Sigmoid colon (tissue), 7 donors: ENCODE data around the gene GPR157. TPM values are rescaled to one million over a fixed set of nuclear protein-coding genes. Genes with fewer than 3 reads are reported as not detected.

Experiments
- DNase-seq: peaks from one replicate; pipeline ENCODE4 v3.0.0-alpha.2; 2019
- H3K27ac ChIP-seq, 4 donors: fragments of 200-600 bp; sonication (generic); one replicate each; pipeline ENCODE4 v1.5.1; 2016 to 2019; ENCODE audit warnings: mild to moderate bottlenecking in 1 of 4
- H3K27me3 ChIP-seq, 3 donors: fragments of 200-600 bp; sonication (generic); one replicate each; pipeline ENCODE4 v1.5.1; 2019; ENCODE audit warnings: mild to moderate bottlenecking in 1 of 3
- H3K36me3 ChIP-seq, 4 donors: fragments of 200-600 bp; sonication (generic); one replicate each; pipeline ENCODE4 v1.5.1; 2016 to 2019
- H3K4me1 ChIP-seq, 4 donors: fragments of 200-600 bp; sonication (generic); one replicate each; pipeline ENCODE4 v1.5.1; 2017 to 2019
- H3K4me3 ChIP-seq, 4 donors: fragments of 200-600 bp; sonication (generic); one replicate each; pipeline ENCODE4 v1.5.1; 2017 to 2019; ENCODE audit warnings: mild to moderate bottlenecking in 2 of 4, moderate library complexity in 1 of 4
- H3K9me3 ChIP-seq, 4 donors: fragments of 200-600 bp in 3 of 4; sonication (generic) in 3 of 4; one replicate each; pipeline versions ENCODE4 v1.5.1 to v1.6.1; 2013 to 2019
- EP300 ChIP-seq, 4 donors: sonication (generic); formaldehyde crosslinking; IDR thresholded peaks; one replicate each; pipeline ENCODE4 v1.6.1; 2017; ENCODE audit warnings: antibody characterized with exemption in 4 of 4
- POLR2A ChIP-seq, 2 donors: fragments of 450-650 bp; IDR thresholded peaks; one replicate each; pipeline ENCODE4 v1.6.1; 2016; ENCODE audit warnings: antibody characterized with exemption in 2 of 2, mild to moderate bottlenecking in 2 of 2, moderate library complexity in 2 of 2
- POLR2AphosphoS5 ChIP-seq, 4 donors: sonication (generic); formaldehyde crosslinking; IDR thresholded peaks; one replicate each; pipeline ENCODE4 v1.6.1; 2017; ENCODE audit warnings: antibody characterized with exemption in 4 of 4
- WGBS, 2 donors: extraction: QIAGEN DNeasy Blood & Tissue Kit; methylation state at CpG; one replicate each; pipeline ENCODE4 v1.1.7; 2013; 5-methylcytosine and 5-hydroxymethylcytosine counted together
- intact Hi-C: fragments of 100-400 bp; cut with DNase I; formaldehyde crosslinking; loops from one replicate; pipeline ENCODE4 v1.15.1; 2023
- polyA plus RNA-seq, 3 donors: library from polyadenylated mRNA; stranded (reverse); fragments of 200-250 nt; gene quantifications; one replicate each; pipeline ENCODE4 v1.2.3, GENCODE V29; 2013
- total RNA-seq, 4 donors: library from RNA; depleted of rRNA; stranded (reverse); fragments of >200 nt; gene quantifications; one replicate each; pipeline ENCODE4 v1.1.0, GENCODE V29; 2016
- TF ChIP-seq, protein P1 (sequence below), 4 experiments: fragments of 450-650 bp in 3 of 4; fragments of 200-600 bp in 1 of 4; IDR thresholded peaks; one replicate each; pipeline ENCODE4 v1.5.1; 2016 to 2019; ENCODE audit warnings: antibody characterized with exemption in 4 of 4, mild to moderate bottlenecking in 3 of 4, moderate library complexity in 2 of 4
- donor health status: healthy with polysubstance abuse.
- donor health status: Bipolar disorder and iron deficiency.
- donor health status: healthy.

The GPR157 gene
- total and polyA plus RNA-seq, 7 donors, result 0.92 to 3.7 (median 1.8) TPM

GRCh38 chr1:9086796-9087195, 42.1 kb downstream of the GPR157 start:
- Histone ChIP-seq H3K27me3 (no peaks in the 10 kb centered on the region), H3K4me3 (no peak overlapping the region), H3K4me1 (peaks cover 0 to 22% (median 18%) of the 10 kb centered on the region in 4 donors), H3K27ac (no peak overlapping the region), H3K36me3 (no peaks in the 10 kb centered on the region), H3K9me3 (no peaks in the 10 kb centered on the region)
- intact Hi-C loops, result loop anchor here (5.0 kb wide), 1 partner anchor 34 kb away; no protein-coding TSS in a partner anchor
- 70 to 92% methylated on average over 2 of the region's 2 CpGs for WGBS, 2 donors
- DNase-seq, result no peak
- TF ChIP-seq, protein P1, sequence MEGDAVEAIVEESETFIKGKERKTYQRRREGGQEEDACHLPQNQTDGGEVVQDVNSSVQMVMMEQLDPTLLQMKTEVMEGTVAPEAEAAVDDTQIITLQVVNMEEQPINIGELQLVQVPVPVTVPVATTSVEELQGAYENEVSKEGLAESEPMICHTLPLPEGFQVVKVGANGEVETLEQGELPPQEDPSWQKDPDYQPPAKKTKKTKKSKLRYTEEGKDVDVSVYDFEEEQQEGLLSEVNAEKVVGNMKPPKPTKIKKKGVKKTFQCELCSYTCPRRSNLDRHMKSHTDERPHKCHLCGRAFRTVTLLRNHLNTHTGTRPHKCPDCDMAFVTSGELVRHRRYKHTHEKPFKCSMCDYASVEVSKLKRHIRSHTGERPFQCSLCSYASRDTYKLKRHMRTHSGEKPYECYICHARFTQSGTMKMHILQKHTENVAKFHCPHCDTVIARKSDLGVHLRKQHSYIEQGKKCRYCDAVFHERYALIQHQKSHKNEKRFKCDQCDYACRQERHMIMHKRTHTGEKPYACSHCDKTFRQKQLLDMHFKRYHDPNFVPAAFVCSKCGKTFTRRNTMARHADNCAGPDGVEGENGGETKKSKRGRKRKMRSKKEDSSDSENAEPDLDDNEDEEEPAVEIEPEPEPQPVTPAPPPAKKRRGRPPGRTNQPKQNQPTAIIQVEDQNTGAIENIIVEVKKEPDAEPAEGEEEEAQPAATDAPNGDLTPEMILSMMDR (IDR thresholded peaks at IDR 0.05), result no peak
- TF ChIP-seq EP300 (IDR thresholded peaks at IDR 0.05), result no peak
- no peak for TF ChIP-seq POLR2A (IDR thresholded peaks at IDR 0.05)
- TF ChIP-seq POLR2AphosphoS5 (IDR thresholded peaks at IDR 0.05), result no peak

DNA sequence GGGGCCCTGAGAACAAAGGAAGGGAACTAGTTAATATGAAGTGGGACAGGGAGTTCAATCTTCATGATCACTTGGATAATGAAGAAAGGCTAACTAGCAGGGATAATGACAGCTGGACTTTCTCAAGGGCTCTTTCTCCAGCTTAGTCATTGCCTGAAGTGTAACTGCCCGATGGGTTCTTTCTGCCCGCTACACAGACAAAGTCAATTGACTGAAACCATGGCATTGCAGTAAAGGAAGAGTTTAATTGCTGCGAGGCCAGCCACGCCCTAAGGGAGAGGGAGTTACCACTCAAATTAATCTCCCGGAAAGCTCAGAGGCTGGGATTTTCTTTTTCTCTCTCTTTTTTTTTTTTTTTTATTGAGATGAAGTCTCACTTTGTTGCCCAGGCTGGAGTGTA, 42.9 kb downstream of the GPR157 start:
- 17 to 51% methylated on average over 5 of the region's 5 CpGs for WGBS, 2 donors
- Histone ChIP-seq H3K36me3 (no peaks in the 10 kb centered on the region), H3K9me3 (no peaks in the 10 kb centered on the region), H3K27ac (peak overlapping the region in 3 of 4 donors; percentile 71 to 72 (median 72)), H3K27me3 (no peaks in the 10 kb centered on the region), H3K4me3 (no peak overlapping the region), H3K4me1 (peaks cover 0 to 22% (median 18%) of the 10 kb centered on the region in 4 donors)
- DNase-seq, result no peak
- intact Hi-C loops, result loop anchor here (5.0 kb wide), 1 partner anchor 34 kb away; no protein-coding TSS in a partner anchor
- TF ChIP-seq POLR2AphosphoS5 (IDR thresholded peaks at IDR 0.05), result peak in 1 of 4 donors; percentile 8
- no peak for TF ChIP-seq EP300 (IDR thresholded peaks at IDR 0.05)

DNA sequence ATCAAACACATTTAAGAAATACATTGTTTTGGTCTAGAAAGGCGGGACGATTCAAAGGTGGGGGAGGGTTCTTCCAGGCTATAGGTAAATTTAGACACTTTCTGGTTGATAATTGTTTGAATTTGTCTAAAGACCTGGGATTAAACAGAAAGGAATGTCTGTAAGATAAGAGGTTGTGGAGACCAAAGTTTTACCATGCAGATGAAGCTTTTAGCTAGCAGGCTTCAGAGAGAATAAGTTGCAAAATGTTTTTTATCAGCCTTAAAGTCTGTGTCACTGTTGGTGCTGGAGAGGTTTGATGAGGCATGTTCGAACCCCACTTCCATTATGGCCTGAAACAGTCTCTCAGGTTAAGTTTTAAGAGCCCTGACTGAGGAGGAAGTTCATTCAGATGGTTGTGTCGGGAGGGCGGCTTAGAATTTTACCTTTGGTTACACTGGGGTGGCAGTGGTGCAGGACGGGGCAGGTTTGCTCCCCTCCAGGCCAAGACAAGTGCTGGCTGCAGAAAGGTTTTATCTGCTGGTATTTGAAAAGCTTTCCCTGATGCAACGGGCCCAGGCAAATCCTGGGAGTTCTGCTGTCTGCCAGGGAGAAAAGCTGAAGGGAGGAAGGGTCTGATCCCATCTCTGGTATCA, 43.5 kb downstream of the GPR157 start:
- no peaks in the 10 kb centered on the region for H3K9me3 ChIP-seq
- H3K4me1 ChIP-seq, result peaks cover 0 to 22% (median 18%) of the 10 kb centered on the region in 4 donors
- H3K27ac ChIP-seq, result peak overlapping the region; percentile 54 to 72 (median 72)
- no peak overlapping the region for H3K4me3 ChIP-seq
- 75 to 82% methylated on average over 7 of the region's 7 CpGs for WGBS, 2 donors
- DNase-seq, result no peak
- no peak for TF ChIP-seq EP300 (IDR thresholded peaks at IDR 0.05)
- no peak for TF ChIP-seq POLR2A (IDR thresholded peaks at IDR 0.05)
- TF ChIP-seq, protein P1 (IDR thresholded peaks at IDR 0.05), result no peak
- TF ChIP-seq POLR2AphosphoS5 (IDR thresholded peaks at IDR 0.05), result no peak
- intact Hi-C loops, result loop anchor here (5.0 kb wide), 1 partner anchor 33 kb away; no protein-coding TSS in a partner anchor
- H3K36me3 ChIP-seq, result no peaks in the 10 kb centered on the region
- no peaks in the 10 kb centered on the region for H3K27me3 ChIP-seq

GRCh38 chr1:9084906-9085305, 44.0 kb downstream of the GPR157 start:
- H3K4me1 ChIP-seq, result peaks cover 0 to 22% (median 18%) of the 10 kb centered on the region in 4 donors
- no peaks in the 10 kb centered on the region for H3K9me3 ChIP-seq
- WGBS, 2 donors, result 67 to 91% methylated on average over 8 of the region's 8 CpGs
- TF ChIP-seq, protein P1 (IDR thresholded peaks at IDR 0.05), result no peak
- TF ChIP-seq EP300 (IDR thresholded peaks at IDR 0.05), result peak in 1 of 4 donors; percentile 15
- peak in 3 of 4 donors; percentile 28 to 49 (median 44) for TF ChIP-seq POLR2AphosphoS5 (IDR thresholded peaks at IDR 0.05)
- H3K27me3 ChIP-seq, result no peaks in the 10 kb centered on the region
- no peaks in the 10 kb centered on the region for H3K36me3 ChIP-seq
- peak; percentile 90 for DNase-seq
- no peak overlapping the region for H3K4me3 ChIP-seq
- intact Hi-C loops, result loop anchor here (5.0 kb wide), 1 partner anchor 33 kb away; no protein-coding TSS in a partner anchor
- H3K27ac ChIP-seq, result peak overlapping the region; percentile 54 to 72 (median 72)

DNA sequence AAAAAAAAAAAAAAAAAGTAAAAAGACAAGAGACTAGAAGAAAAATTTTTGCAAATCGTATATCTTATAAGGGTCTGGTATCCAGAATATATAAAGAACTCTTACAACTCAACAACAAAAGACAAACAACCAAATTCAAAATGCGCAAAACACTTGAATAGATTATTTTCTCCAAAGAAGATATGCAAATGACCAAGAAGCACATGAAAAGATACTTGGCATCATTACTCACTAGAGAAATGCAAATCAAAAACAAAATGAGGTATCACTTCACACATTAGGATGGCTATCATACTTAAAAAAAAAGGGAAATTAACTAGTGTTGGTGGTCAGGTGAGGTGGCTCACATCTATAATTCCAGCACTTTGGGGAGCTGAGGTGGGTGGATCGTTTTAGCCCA, 47.4 kb downstream of the GPR157 start:
- no peak for DNase-seq
- no peaks in the 10 kb centered on the region for H3K27me3 ChIP-seq
- no peaks in the 10 kb centered on the region for H3K9me3 ChIP-seq
- peaks cover 0 to 22% (median 20%) of the 10 kb centered on the region in 4 donors for H3K4me1 ChIP-seq
- H3K27ac ChIP-seq, result no peak overlapping the region
- WGBS, 2 donors, result 91 to 96% methylated on average over 3 of the region's 3 CpGs
- no peak overlapping the region for H3K4me3 ChIP-seq
- TF ChIP-seq POLR2A (IDR thresholded peaks at IDR 0.05) (no peak), EP300 (IDR thresholded peaks at IDR 0.05) (no peak), POLR2AphosphoS5 (IDR thresholded peaks at IDR 0.05) (no peak)
- TF ChIP-seq, protein P1 (IDR thresholded peaks at IDR 0.05), result no peak
- H3K36me3 ChIP-seq, result no peaks in the 10 kb centered on the region
- intact Hi-C loops, result no loop called here
